ENCODE data around the gene GLB1L3.
A peak's percentile ranks its signal among the peaks of the same experiment; 100 is the strongest.
"Not testable (repeated sequence)": the region's sequence is repeated elsewhere in the genome, so short reads cannot be mapped to it uniquely, and the experiment has no call there.

GLB1L3 gene

GRCh38 chr11:134244593-134244992, 31.6 kb upstream of the GLB1L3 start:
- Mint-ChIP-seq H3K4me1 (ENCODE audit: low read depth) (peaks cover 3% of the 10 kb centered on the region), H3K27ac (peak overlapping the region; percentile 41), H3K4me3 (no peak overlapping the region), H3K36me3 (peaks cover 2% of the 10 kb centered on the region), H3K9me3 (ENCODE audit: low read depth) (no peaks in the 10 kb centered on the region), H3K27me3 (no peaks in the 10 kb centered on the region)

GRCh38 chr11:134245434-134245833, 30.7 kb upstream of the GLB1L3 start:
- Mint-ChIP-seq H3K9me3 (ENCODE audit: low read depth) (no peaks in the 10 kb centered on the region), H3K36me3 (peaks cover 2% of the 10 kb centered on the region)

GRCh38 chr11:134246100-134246499, 30.1 kb upstream of the GLB1L3 start:
- Mint-ChIP-seq H3K27ac (no peak overlapping the region), H3K4me1 (ENCODE audit: low read depth) (peaks cover 4% of the 10 kb centered on the region), H3K27me3 (no peaks in the 10 kb centered on the region), H3K9me3 (ENCODE audit: low read depth) (no peaks in the 10 kb centered on the region), H3K36me3 (peaks cover 2% of the 10 kb centered on the region), H3K4me3 (no peak overlapping the region)

More at GRCh38 chr11:134245434-134245833, 30.7 kb upstream of the GLB1L3 start:
- Mint-ChIP-seq H3K4me3 (no peak overlapping the region), H3K4me1 (ENCODE audit: low read depth) (peaks cover 3% of the 10 kb centered on the region), H3K27me3 (no peaks in the 10 kb centered on the region), H3K27ac (no peak overlapping the region)

GRCh38 chr11:134246678-134247077, 29.5 kb upstream of the GLB1L3 start:
- peaks cover 2% of the 10 kb centered on the region for H3K36me3 Mint-ChIP-seq
- H3K4me1 Mint-ChIP-seq (ENCODE audit: low read depth): peaks cover 9% of the 10 kb centered on the region
- H3K9me3 Mint-ChIP-seq (ENCODE audit: low read depth): no peaks in the 10 kb centered on the region
- H3K27me3 Mint-ChIP-seq: no peaks in the 10 kb centered on the region
- H3K27ac Mint-ChIP-seq: peak overlapping the region; percentile 77
- H3K4me3 Mint-ChIP-seq: no peak overlapping the region

GRCh38 chr11:134248910-134249480, 27.2 kb upstream of the GLB1L3 start:
- no peaks in the 10 kb centered on the region for H3K27me3 Mint-ChIP-seq
- H3K27ac Mint-ChIP-seq: peak overlapping the region; percentile 75
- H3K4me3 Mint-ChIP-seq: no peak overlapping the region
- H3K36me3 Mint-ChIP-seq: peaks cover 2% of the 10 kb centered on the region
- H3K4me1 Mint-ChIP-seq (ENCODE audit: low read depth): peaks cover 19% of the 10 kb centered on the region
- no peaks in the 10 kb centered on the region for H3K9me3 Mint-ChIP-seq (ENCODE audit: low read depth)

- Mint-ChIP-seq H3K27ac (peak overlapping the region; percentile 50), H3K4me1 (ENCODE audit: low read depth) (peaks cover 27% of the 10 kb centered on the region), H3K9me3 (ENCODE audit: low read depth) (no peaks in the 10 kb centered on the region), H3K27me3 (no peaks in the 10 kb centered on the region), H3K36me3 (peaks cover 2% of the 10 kb centered on the region), H3K4me3 (no peak overlapping the region)
Measured at GRCh38 chr11:134250246-134250645, 25.9 kb upstream of the GLB1L3 start.

- H3K9me3 Mint-ChIP-seq (ENCODE audit: low read depth): no peaks in the 10 kb centered on the region
- H3K4me3 Mint-ChIP-seq: no peak overlapping the region
- peaks cover 30% of the 10 kb centered on the region for H3K4me1 Mint-ChIP-seq (ENCODE audit: low read depth)
- H3K27ac Mint-ChIP-seq: peak overlapping the region; percentile 89
- H3K36me3 Mint-ChIP-seq: peaks cover 2% of the 10 kb centered on the region
- H3K27me3 Mint-ChIP-seq: no peaks in the 10 kb centered on the region
Measured at GRCh38 chr11:134250675-134251074, 25.5 kb upstream of the GLB1L3 start.

- Mint-ChIP-seq H3K4me1 (ENCODE audit: low read depth) (peaks cover 33% of the 10 kb centered on the region), H3K27me3 (no peaks in the 10 kb centered on the region), H3K4me3 (peak overlapping the region; percentile 96), H3K36me3 (peaks cover 2% of the 10 kb centered on the region), H3K9me3 (ENCODE audit: low read depth) (no peaks in the 10 kb centered on the region), H3K27ac (peak overlapping the region; percentile 89)
Measured at GRCh38 chr11:134252346-134253187, 23.6 kb upstream of the GLB1L3 start.

- peaks cover 2% of the 10 kb centered on the region for H3K36me3 Mint-ChIP-seq
- no peaks in the 10 kb centered on the region for H3K9me3 Mint-ChIP-seq (ENCODE audit: low read depth)
- peak within 1 kb of the TSS; percentile 89 for H3K27ac Mint-ChIP-seq
- peak within 1 kb of the TSS; percentile 96 for H3K4me3 Mint-ChIP-seq
- peaks cover 34% of the 10 kb centered on the region for H3K4me1 Mint-ChIP-seq (ENCODE audit: low read depth)
- no peaks in the 10 kb centered on the region for H3K27me3 Mint-ChIP-seq
Measured at GRCh38 chr11:134253188-134253993, 22.8 kb upstream of the GLB1L3 start, which contains the start of the genes ACAD8 and THYN1. Gene ACAD8 (plus strand): TSS chr11:134253568. CDS start chr11:134253601, 33 bp downstream. Gene THYN1 (minus strand): TSS chr11:134253352. CDS start chr11:134252882, 470 bp downstream.

- Mint-ChIP-seq H3K27me3 (no peaks in the 10 kb centered on the region), H3K9me3 (ENCODE audit: low read depth) (no peaks in the 10 kb centered on the region), H3K4me1 (ENCODE audit: low read depth) (peaks cover 32% of the 10 kb centered on the region), H3K36me3 (no peaks in the 10 kb centered on the region), H3K27ac (no peak overlapping the region), H3K4me3 (peak overlapping the region; percentile 96)
Measured at GRCh38 chr11:134254433-134255183, 21.6 kb upstream of the GLB1L3 start.

- H3K27ac Mint-ChIP-seq; H3K4me3 Mint-ChIP-seq; H3K9me3 Mint-ChIP-seq (ENCODE audit: low read depth); H3K36me3 Mint-ChIP-seq; H3K27me3 Mint-ChIP-seq: not testable (repeated sequence)
- H3K4me1 Mint-ChIP-seq (ENCODE audit: low read depth): peaks cover 32% of the 10 kb centered on the region
Measured at GRCh38 chr11:134255184-134255561, 21.0 kb upstream of the GLB1L3 start.

GRCh38 chr11:134257101-134257500, 19.1 kb upstream of the GLB1L3 start:
- no peaks in the 10 kb centered on the region for H3K9me3 Mint-ChIP-seq (ENCODE audit: low read depth)
- no peaks in the 10 kb centered on the region for H3K27me3 Mint-ChIP-seq
- no peak overlapping the region for H3K4me3 Mint-ChIP-seq
- H3K36me3 Mint-ChIP-seq: no peaks in the 10 kb centered on the region
- H3K4me1 Mint-ChIP-seq (ENCODE audit: low read depth): peaks cover 21% of the 10 kb centered on the region
- H3K27ac Mint-ChIP-seq: no peak overlapping the region

- Mint-ChIP-seq H3K27ac (no peak overlapping the region), H3K27me3 (no peaks in the 10 kb centered on the region), H3K36me3 (no peaks in the 10 kb centered on the region), H3K9me3 (ENCODE audit: low read depth) (no peaks in the 10 kb centered on the region), H3K4me1 (ENCODE audit: low read depth) (peaks cover 16% of the 10 kb centered on the region), H3K4me3 (no peak overlapping the region)
Measured at GRCh38 chr11:134258577-134258976, 17.6 kb upstream of the GLB1L3 start.

GRCh38 chr11:134260503-134260902, 15.7 kb upstream of the GLB1L3 start:
- H3K9me3 Mint-ChIP-seq (ENCODE audit: low read depth): no peaks in the 10 kb centered on the region
- no peak overlapping the region for H3K27ac Mint-ChIP-seq
- no peaks in the 10 kb centered on the region for H3K36me3 Mint-ChIP-seq
- H3K27me3 Mint-ChIP-seq: no peaks in the 10 kb centered on the region
- H3K4me1 Mint-ChIP-seq (ENCODE audit: low read depth): peaks cover 6% of the 10 kb centered on the region
- no peak overlapping the region for H3K4me3 Mint-ChIP-seq
